H1 (cell line): ENCODE measurements around the gene CADM1. TPM values are rescaled to one million over a fixed set of nuclear protein-coding genes. Genes with fewer than 3 reads are reported as not detected.

Source experiments
- CTBP2 ChIP-seq: IDR thresholded peaks from 2 replicates; pipeline ENCODE4 v1.7.0; 2011; ENCODE audit warnings: borderline replicate concordance, mild to moderate bottlenecking, moderate library complexity, mixed read lengths, low read length; ENCODE audit not compliant: insufficient read depth, insufficient read length
- CTCF ChIP-seq, 3 experiments: IDR thresholded peaks; 1 replicate in 2 of 3; 2 replicates in 1 of 3; pipeline versions ENCODE4 v1.5.1 to v1.6.1; 2011; ENCODE audit warnings: low read length in 3 of 3, mild to moderate bottlenecking in 3 of 3, inconsistent platforms in 2 of 3, low read depth in 1 of 3, moderate library complexity in 1 of 3; ENCODE audit not compliant: insufficient read depth in 1 of 3; ENCODE audit errors: control extremely low read depth in 1 of 3
- NRF1 ChIP-seq: IDR thresholded peaks from 2 replicates; pipeline ENCODE4 v1.6.1; 2011; ENCODE audit warnings: mild to moderate bottlenecking, low read depth, low read length, improper control_type of control experiment
- RAD21 ChIP-seq, 2 experiments: IDR thresholded peaks in 1 of 2; conservative IDR thresholded peaks in 1 of 2; 2 replicates each; pipeline ENCODE4 v1.6.1; 2011; ENCODE audit warnings: low read depth in 2 of 2, low read length in 2 of 2, improper control_type of control experiment in 1 of 2, inconsistent platforms in 1 of 2, mild to moderate bottlenecking in 1 of 2, moderate library complexity in 1 of 2
- SUZ12 ChIP-seq: fragments of 200-600 bp; sonication (generic); IDR thresholded peaks from 2 replicates; pipeline ENCODE4 v1.6.1; 2012; ENCODE audit warnings: mild to moderate bottlenecking, inconsistent platforms, low read length, moderate library complexity, mixed read lengths
- polyA plus RNA-seq, 7 experiments: library from polyadenylated mRNA; depleted of rRNA in 3 of 7; stranded (reverse) in 5 of 7; unstranded in 2 of 7; fragments of >200 nt in 5 of 7; fragments of 200-250 nt in 2 of 7; gene quantifications; 1 replicate in 5 of 7; 2 replicates in 1 of 7; 4 replicates in 1 of 7; pipeline versions ENCODE4 v1.2.1 to v1.2.3, GENCODE V29; 2011 to 2013; ENCODE audit warnings: missing spikeins in 2 of 7, mixed read lengths in 2 of 7
- total RNA-seq: library from RNA; stranded (reverse); fragmentation: NEBNext Ultra II Directional; extraction: Animal tissue kit (Norgen Biotek cat#: 25700); gene quantifications from 2 replicates; pipeline ENCODE4 v1.2.1, GENCODE V29; 2021

CADM1 gene
- total and polyA plus RNA-seq, 2 of the 8 experiments (the other 6 are each of a cell fraction or from before 2014, with no cell fraction given), result 8.3 to 25.3 TPM

GRCh38 chr11:115503083-115503885 is 931 bp downstream of the CADM1 start (continued):
- TF ChIP-seq RAD21 (IDR thresholded peaks at IDR 0.05 in 1 of 2, conservative IDR thresholded peaks at IDR 0.05 in 1 of 2; ENCODE audit: low read depth in 2 of 2, low read length in 2 of 2), result peak; percentile 50 to 62
- peak; percentile 34 to 48 (median 35) for TF ChIP-seq CTCF (IDR thresholded peaks at IDR 0.05; ENCODE audit: control extremely low read depth in 1 of 3, insufficient read depth in 1 of 3, low read depth in 1 of 3, low read length in 3 of 3)
- peak; percentile 8 for TF ChIP-seq CTBP2
- no peak for TF ChIP-seq NRF1
- TF ChIP-seq SUZ12, result peak; percentile 48; the same call in 1 of the 2 replicates
- TF ChIP-seq, all 59 proteins: peak for 9
